HG03575 (cell line): Measurements from ENCODE around the gene LTC4S.
A peak's percentile ranks its signal among the peaks of the same experiment; 100 is the strongest.

ENCODE experiments used
- ATAC-seq: cut with Tn5 transposase; IDR thresholded peaks from one replicate; pipeline ENCODE4 v1.9.1; 2021; ENCODE audit not compliant: unreplicated experiment, insufficient number of reproducible peaks, low FRiP score; ENCODE audit errors: extremely low read depth

The LTC4S gene

DNA sequence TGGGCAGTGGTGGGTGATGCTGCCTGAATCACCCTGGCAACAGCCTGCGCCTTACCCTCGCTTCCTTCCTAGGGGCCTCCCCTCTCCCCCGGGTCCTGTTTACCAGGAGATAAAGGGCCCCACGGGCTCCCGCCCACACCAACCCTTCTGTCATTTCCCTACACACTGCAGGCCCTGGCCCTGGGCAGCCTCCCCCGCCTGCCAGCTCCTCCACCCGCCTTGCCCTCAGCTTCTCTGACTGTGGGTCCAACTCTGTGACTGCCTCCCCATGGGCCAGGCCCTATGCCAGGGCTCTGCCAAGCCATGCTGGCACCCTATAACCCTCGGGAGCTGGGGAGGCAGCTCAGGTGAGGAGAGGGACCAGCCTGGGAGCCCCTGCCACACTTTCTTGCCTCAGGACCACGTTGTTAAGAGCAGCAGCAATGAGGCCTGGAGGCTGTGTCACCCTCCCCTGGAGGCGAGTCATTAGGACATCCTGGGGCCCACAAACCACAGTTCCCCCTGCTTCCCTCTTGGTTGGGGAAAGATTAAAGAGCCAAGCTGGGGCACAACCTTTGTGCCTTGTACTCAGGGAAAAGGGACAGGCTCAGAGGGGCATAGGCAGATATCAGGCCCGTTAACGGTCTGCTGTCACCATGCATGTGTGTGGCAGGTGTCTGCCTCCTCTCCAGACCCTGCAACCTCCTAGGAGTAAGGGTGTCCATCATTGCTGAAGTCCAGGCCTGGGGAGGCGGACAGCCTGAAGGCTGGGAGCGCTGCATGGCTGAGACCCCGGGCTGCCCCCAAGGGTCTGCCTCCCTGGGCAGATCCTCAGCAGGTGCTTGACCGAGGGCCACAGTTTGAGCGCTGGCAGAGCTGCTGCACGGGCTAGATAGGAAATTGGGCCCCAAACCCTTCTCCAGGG, 10.1 kb downstream of the LTC4S start:
- ATAC-seq, result no peak

DNA sequence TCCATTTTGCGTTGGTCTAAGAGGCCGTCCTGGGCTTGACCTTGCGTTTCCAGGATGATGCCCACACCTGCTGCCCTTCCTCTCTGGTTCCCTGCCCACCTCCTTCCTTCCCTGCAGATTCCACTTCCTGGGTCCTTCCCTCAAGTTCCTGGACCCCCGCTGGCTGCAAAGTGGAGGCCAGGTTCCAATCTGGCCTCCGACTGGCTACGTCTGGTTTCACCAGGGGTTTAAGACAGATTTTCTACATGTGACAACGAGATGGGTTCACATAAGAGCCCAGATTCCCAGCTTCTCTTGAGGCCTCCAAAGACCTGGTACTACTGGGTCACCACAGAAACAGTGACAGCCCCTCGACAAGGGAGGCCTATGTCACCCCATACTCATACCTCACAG, 10.8 kb downstream of the LTC4S start:
- ATAC-seq, result no peak

DNA sequence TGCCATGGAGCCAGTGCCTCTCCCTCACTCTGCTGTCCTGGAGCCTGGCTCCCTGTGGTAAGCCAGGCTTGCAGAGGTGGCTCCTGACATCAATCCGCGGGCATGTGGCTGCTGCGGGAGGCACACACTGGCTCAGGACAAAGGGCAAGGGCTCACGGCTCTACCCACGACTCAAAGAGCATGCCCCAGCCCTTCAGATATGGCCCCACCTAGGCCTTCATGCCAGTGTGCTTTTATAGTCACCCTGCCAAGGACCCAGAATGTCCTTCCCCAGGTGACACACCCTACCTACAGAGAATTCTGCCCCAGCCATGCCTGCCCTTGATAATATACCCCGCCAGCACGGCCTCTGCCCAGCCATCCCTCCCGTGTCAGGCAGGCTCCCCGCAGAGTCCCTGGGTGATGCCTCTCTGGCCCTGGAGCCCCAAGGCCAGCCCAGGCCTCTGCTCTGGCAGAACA, 11.3 kb downstream of the LTC4S start:
- ATAC-seq, result no peak

DNA sequence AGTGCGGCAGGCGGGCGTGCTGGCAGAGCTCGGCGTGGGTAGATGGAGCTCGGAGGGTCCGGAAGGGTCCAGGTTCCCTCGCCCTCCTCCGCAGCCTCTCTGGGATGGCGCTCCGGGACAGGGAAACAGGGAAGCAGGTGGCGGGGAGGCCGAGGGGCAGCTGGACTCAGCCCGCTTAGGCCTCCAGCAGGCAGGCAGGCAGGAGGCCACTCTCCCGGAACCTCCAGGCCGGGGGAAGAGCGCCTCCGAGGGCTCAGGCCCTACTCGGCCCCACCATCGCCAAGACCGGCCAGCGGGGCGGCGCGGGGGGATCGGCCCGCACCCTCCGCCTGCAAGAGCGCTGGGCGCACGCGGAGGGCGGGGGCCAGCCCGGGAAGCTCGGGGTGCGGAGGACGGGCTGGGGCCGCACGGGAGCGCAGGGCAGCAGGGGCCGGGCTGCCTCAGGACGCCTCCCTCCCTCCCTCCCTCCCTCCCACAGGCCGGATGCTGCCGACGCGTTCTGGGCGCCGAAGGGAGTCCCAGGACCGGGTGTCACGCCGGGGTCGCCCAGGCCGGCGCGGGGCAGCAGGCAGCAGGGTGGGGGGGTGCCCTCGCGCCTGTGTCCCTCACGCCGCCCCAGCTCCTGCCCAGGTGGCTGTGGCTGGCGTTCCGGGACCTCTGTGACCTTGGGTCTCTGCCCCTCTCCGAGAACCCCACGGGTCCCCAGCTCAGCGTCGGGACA, 11.9 kb downstream of the LTC4S start:
- no peak for ATAC-seq

DNA sequence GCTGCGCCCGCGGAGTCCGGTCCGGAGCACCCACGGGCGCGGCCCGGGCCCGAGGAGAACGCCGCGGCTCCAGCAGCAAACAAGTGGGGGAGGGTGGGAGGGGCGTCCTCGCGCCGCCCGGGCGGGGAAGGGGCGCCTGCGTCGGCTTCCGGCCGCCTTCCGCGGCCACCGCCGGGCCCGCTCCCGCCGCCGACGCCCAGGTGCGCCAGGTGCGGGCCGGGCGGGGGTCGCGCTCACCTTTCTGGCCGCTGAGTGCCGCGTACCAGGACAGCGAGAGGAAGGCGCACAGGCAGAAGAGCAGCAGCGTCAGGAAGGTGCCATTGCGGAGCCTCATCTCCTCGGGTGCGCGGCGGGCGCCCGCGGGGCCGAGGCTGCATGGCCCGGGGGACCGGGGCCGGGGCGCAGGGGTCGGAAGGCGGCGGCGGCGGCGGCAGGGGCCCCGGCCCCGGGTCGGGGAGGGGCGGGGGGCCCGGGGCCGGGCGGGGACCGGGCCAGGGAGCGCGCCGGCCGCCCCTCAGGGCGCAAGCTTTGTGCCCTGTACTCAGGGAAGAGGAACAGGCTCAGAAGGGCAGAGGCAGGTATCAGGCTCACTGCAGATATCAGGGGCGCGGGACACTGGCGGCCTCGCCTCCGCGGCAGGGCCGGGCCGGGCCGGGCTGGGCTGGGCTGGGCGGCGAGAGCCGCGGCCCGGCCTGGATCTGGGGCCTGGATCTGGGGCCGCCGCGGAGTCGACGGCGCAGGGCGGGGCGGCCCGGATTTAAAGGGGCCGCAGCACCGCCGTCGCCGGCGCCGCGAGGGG, 12.7 kb downstream of the LTC4S start, which contains the start of gene MGAT4B:
MGAT4B (minus strand) TSS at position 617 of the 799 bp plus-strand sequence; CDS start at position 334, 283 bp downstream.
- ATAC-seq, result no peak

DNA sequence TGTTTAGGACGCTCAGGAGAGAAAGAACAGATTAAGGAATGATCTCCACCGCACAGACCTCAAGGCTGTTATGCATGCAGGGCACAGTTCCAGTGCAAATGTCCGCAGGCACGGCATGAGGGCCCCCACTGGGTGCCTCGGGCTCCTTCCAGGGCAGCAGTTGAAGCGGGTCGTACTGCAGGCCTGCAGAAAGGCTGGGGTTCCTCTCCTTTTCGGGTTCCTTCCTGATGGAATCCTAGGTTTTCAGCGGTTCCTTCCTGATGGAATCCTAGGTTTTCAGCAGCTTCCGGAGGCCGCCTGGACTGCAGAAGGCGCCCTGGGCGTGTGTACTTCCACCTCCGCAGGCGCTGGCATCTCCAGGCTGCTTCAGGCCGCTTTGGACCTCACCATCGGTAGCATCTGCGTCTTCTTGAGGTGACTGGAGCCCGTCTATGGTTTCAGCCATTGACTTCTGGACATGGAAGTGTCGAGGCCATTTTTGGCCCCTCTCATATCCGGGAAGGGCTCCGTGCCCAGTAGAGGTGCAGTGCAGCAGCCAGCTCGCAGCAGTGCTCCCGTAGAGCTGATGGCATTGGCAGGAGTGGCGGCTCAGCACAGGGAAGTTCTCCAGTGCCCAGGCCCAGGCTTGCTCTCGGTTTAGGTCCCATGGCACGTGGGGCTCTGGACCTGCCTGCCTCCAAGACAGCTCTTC, 18.5 kb downstream of the LTC4S start:
- ATAC-seq, result no peak

DNA sequence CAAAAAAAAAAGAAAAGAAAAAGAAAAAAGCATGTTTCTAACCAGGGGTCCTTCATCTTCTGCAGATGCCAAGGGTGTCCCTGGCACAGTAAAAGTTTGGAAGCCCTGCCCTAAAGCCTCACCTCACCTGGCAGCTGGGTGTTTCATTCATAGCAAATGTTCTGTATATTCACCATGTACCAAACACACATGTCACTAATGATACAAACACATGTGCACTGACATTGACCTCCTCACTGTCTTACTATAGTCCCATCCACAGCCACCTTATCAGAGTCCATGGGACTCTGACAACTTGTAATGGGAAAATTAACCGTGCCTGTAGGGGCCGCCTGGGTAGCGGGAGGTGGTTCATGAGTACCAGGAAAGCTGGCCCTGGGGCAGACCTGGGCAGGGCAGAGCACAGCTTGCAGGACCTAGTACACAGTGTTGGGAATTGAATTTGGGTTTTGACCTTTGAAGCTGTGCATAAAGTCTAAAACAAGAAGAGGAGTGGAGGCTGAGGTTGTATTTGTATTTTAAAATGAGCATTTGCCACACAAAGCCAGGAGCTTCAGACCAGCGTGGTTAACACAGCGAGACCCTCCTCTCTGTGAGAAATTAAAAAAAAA, 19.3 kb downstream of the LTC4S start:
- no peak for ATAC-seq

DNA sequence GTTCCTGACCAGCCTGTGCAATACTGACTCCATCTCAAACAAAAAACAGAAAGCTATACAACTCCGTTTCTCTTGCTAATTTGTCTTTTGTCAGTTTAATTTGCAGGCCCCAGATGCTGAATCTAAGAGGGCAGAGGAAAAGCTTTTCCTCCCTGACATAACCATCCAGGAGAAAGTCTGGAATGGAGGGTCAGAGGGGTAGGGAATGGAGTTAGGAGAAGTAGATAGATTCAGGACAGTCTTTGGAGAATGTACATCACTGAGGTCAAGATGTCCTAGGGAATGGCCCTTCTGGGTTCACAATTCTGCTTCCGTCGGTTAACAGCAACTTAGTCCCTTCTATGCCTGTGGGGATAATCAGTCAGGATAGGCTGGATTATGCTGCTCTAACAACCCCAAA, 20.3 kb downstream of the LTC4S start:
- ATAC-seq, result no peak

DNA sequence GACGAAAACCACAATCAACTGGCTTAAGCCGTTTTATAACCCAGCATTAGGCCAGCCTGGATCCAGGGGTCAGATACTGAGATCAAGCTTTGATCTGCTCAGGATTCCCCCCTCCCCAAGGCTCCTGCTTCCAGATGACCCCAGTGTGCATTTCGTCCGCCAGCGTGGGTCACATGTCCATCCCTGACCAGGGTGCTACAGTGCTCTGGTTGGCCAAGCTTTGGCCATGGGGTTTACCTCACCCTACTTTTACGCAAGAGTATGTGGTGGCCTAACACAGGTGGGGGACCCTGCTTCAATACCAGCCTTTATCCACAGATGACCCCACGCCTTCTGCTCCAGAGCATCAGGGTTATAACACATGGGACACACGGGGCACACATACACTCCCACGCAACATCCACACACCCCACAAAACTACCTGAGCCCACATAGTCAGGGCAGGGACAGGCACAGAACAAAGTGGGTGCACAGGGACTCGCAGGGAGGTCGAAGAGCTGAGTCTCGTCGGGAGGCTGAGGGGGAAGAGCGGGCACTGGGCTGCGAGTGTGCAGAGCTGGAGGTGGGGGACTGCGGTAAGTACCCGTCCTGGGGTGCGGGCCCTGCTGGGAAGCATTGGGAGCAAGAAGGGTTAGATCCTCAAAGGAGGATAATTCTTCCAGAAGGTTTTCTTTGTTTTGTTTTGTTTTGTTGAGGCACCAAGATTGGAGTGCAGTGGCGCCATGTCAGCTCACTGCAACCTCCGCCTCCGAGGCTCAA, 21.9 kb downstream of the LTC4S start:
- ATAC-seq, result no peak

DNA sequence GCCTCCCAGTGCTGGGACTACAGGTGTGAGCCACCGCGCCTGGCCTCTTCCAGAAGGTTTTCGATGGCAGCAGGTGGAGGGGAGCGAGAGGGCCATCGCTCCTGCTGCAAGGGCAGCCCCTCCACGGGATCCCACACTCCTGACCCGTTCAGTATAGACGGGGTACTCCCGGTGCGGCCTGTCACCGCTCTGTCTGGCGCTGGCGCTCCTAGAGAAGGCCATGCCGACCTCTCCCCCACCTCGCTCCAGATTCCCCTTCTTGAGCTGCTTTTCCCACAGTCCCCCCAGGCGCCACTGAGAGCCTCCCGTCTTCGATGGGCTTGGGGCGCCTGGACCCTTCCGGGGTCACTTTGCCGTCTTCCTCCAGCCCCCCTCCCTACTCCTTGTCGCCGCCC, 22.6 kb downstream of the LTC4S start:
- ATAC-seq, result no peak

DNA sequence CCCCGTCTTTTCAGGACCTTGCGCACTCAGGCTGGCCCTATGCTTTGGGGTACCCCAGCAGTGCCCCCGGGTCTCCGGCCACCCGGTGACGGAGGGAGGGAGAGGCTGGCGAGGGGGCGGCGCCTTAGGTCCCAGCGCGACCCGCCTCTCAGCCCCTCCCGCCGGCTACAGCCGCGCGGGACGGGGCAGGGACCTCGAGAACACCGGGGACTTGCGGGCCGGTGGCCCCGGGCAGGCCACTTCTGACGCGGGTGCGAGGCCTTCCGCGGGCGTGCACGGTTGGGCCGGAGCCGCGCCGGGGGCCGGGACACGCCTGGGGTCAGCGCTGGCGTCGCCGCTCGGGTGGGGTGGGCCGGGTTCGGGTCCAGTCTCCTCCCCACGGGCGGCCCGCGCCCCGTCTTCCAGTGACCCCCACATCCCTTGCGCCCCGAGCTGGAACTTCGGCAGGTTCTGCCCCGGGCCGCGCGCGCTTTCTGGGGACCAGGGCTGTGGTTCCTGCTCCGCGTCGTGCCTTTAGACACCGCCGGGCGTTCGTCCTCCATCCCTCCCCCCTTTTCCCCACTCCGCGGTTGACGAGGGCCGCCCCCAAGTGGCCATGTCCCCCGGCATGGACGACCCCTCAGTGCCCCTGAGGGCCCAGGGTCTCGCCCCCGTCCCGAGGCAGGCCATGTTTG, 23.1 kb downstream of the LTC4S start:
- no peak for ATAC-seq

DNA sequence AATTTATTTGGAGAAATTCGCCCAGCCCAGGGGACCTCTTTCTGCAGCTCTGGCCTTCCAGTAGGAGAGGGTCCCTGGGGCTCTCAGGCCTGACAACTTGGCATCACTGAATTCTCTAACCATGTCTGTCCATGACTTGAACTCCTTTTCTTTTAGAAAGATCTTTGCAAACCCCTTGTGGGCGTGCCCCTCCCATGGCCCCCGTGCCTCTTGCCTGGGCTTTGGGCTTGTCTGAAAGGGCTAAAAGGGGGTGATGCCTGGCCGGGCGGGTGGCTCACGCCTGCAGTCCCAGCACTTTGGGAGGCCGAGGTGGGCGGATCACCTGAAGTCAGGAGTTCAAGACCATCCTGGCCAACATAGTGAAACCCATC, 23.7 kb downstream of the LTC4S start:
- no peak for ATAC-seq

DNA sequence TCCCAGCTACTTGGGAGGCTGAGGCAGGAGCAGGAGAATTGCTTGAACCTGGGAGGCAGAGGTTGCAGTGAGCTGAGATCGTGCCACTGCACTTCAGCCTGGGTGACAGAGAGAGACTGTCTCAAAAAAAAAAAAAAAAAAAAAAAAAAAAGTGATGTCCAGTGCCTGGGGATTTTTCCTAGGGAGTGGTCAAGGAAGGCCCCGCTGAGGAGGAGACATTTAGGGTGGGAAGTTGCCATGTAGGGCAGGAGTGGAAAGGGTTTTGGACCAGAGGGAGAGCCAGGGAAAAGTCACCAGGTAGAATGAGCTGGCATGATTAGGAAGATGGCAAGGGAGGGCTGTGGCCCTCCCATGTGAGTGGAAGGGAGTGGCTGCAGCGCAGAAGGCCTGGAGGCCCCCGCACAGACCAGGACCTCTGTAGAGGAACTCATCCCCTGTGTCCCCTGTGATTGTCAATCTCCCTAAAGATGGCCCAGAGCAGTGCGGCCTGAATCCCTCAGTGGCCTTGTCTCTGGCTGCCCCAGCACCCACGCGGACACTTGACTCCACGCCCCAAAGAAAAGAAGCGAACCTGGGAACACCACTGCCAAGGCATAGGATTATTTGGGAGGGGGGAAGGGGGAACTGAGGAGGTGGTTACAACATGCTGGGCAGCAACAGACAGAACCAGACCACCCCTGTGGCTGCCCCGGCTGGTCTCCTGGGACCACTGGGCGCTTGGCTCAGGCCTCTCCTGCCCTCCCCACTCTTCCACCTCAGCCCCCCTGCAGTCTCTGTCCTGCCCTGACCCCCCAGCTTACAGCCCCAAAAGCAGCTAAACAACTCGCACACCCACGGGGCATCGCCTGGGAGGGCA, 24.3 kb downstream of the LTC4S start:
- no peak for ATAC-seq

DNA sequence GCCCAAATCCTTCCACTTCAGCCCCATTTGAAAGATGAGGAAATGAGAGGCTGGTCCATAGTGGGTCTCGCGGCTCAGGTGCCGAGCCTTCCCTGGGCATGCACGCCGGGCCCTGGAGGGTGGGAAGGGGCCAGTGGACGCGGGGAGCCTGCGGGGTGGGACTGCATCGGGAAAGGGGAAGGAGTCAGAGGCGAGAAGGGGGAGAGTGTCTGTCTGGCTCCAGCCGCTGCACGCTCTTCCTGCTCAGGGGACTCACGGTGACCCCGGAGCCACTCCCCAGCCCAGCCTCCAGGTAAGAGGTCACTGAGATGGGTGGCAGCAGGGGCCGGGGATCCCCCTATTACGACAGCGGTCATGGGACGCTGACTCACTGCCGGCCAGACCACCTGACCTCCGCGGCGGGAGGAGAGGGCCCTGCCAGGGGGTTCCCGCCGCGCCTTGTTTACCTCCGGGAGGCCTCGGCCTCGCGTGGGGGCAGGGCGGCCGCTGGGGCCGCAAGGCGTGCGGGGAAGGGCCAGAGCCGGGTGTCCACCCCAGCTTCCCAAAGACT, 25.0 kb downstream of the LTC4S start:
- ATAC-seq, result peak; percentile 54

DNA sequence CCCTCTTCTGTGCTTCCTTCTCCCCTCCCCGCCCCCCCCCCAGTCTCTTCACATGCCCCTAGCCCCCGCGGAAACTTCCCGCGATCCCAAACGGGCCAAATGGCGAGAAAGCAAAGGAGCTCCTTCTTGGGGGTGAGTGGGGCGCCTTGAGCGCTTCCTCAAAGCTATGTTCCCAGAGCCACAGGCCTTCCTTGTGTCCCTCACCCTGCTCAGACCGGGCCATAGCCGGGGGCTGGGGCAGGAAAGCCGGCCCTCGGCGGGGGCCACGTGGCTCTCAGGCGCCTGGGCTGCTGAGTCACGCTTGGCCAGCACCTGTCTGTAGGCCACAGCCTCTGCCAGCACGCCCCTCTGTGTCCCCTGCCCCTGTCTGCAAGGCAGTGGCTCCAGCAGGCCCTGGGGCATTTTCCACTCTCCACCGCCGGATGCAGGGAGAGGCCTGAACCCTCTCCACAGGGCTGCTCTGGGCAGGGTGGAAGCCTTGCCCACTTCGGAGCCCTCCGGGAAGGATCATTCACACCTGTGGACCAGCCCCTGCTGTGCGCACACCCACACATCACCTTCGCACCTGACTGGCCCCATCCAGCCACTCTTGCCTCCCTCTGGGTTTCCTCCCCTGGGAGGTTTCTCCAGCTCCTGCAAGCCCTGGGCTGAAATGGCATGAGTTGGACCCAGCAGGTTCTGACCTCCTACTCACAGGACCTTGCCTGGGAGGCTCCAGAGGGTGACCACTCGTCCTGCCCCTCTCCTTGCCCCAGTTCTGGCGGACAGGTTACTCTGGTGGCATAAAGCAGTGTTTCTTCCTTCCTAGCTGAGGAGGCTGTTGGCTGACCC, 25.7 kb downstream of the LTC4S start:
- no peak for ATAC-seq

DNA sequence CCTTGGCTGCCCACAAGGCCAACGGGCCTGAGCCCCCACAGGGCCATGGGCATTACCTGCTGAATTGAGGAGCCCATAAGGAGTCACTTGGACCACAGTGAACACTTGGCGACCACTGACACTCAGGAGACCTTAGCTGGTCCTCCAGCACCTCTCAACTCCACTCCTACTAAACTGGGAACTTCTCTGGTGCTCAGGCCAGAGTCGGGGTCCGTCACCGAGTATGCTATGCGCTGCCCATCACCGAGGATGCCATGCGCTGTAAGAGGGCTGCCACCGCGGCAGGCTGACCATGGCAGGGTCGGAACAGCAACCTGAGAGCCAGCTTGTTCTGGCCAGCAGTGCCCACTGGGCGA, 26.3 kb downstream of the LTC4S start:
- no peak for ATAC-seq
